CD14-positive monocyte (primary cell): ENCODE results near the gene CFAP299. TPM values are rescaled to one million over a fixed set of nuclear protein-coding genes. Genes with fewer than 3 reads are reported as not detected.

ENCODE experiments used
- DNase-seq, 3 donors: peaks; one replicate each; pipeline ENCODE4 v3.0.0-alpha.2; 2011 to 2022
- H2AFZ ChIP-seq: 2 replicates; pipeline ENCODE4 v1.6.0; 2012; ENCODE audit warnings: mild to moderate bottlenecking, low read depth, low read length, inconsistent platforms; ENCODE audit not compliant: insufficient read depth, poor library complexity, severe bottlenecking
- H3K27ac ChIP-seq, 2 donors: 1 replicate in 1 of 2; 2 replicates in 1 of 2; pipeline ENCODE4 v1.5.1; 2012 to 2013; ENCODE audit warnings: low read length in 2 of 2, control low read depth in 1 of 2, inconsistent platforms in 1 of 2, low read depth in 1 of 2, mild to moderate bottlenecking in 1 of 2
- H3K27me3 ChIP-seq, 2 donors: one replicate each; pipeline versions ENCODE4 v1.6.0 to v1.6.1; 2011 to 2013; ENCODE audit warnings: low read length in 2 of 2; ENCODE audit not compliant: control insufficient read depth in 2 of 2, insufficient read depth in 2 of 2
- H3K36me3 ChIP-seq, 2 donors: replicated peaks in 1 of 2; 1 replicate in 1 of 2; 2 replicates in 1 of 2; pipeline versions ENCODE4 v1.5.1 to v1.6.1; 2012 to 2013; ENCODE audit warnings: low read length in 2 of 2, control low read depth in 1 of 2, inconsistent platforms in 1 of 2, mild to moderate bottlenecking in 1 of 2; ENCODE audit not compliant: insufficient read depth in 2 of 2, control insufficient read depth in 1 of 2
- H3K4me1 ChIP-seq, 2 donors: 1 replicate in 1 of 2; 2 replicates in 1 of 2; pipeline versions ENCODE4 v1.5.1 to v1.6.1; 2012 to 2013; ENCODE audit warnings: low read length in 2 of 2, control low read depth in 1 of 2, inconsistent platforms in 1 of 2, mild to moderate bottlenecking in 1 of 2, moderate library complexity in 1 of 2; ENCODE audit not compliant: insufficient read depth in 2 of 2, control insufficient read depth in 1 of 2
- H3K4me2 ChIP-seq: replicated peaks from 2 replicates; pipeline ENCODE3; 2012; ENCODE audit warnings: low read length, moderate library complexity, mild to moderate bottlenecking; ENCODE audit not compliant: poor library complexity, severe bottlenecking; ENCODE audit errors: extremely low read depth
- H3K4me3 ChIP-seq, 3 experiments: fragments of 200-600 bp in 1 of 3; sonication (generic) in 1 of 3; replicated peaks in 1 of 3; 1 replicate in 2 of 3; 2 replicates in 1 of 3; pipeline ENCODE4 v1.5.1; 2011 to 2013; ENCODE audit warnings: low read length in 3 of 3, mild to moderate bottlenecking in 3 of 3, control low read depth in 2 of 3, low read depth in 2 of 3, inconsistent platforms in 1 of 3, moderate library complexity in 1 of 3
- H3K79me2 ChIP-seq: 2 replicates; pipeline ENCODE4 v1.6.0; 2012; ENCODE audit warnings: mild to moderate bottlenecking, control low read depth, inconsistent platforms, low read length, moderate library complexity; ENCODE audit not compliant: insufficient read depth
- H3K9ac ChIP-seq: 2 replicates; pipeline ENCODE4 v1.6.0; 2017; ENCODE audit warnings: low read length, mild to moderate bottlenecking; ENCODE audit not compliant: insufficient read depth, poor library complexity, severe bottlenecking
- H3K9me3 ChIP-seq, 2 donors: replicated peaks in 1 of 2; 1 replicate in 1 of 2; 2 replicates in 1 of 2; pipeline versions ENCODE4 v1.5.1 to v1.6.1; 2012 to 2013; ENCODE audit warnings: low read length in 2 of 2, control low read depth in 1 of 2; ENCODE audit not compliant: control insufficient read depth in 1 of 2, insufficient read depth in 1 of 2
- H4K20me1 ChIP-seq: 2 replicates; pipeline ENCODE4 v1.6.0; 2012; ENCODE audit warnings: mild to moderate bottlenecking, low read length, control low read depth, moderate library complexity; ENCODE audit not compliant: insufficient read depth
- H3K27ac Mint-ChIP-seq, 7 donors: one replicate each; pipeline ENCODE4 v1.8.0; 2020; ENCODE audit warnings: mild to moderate bottlenecking in 7 of 7, mixed read lengths in 7 of 7, moderate library complexity in 6 of 7, inconsistent platforms in 2 of 7
- H3K27me3 Mint-ChIP-seq, 3 donors: one replicate each; pipeline ENCODE4 v1.8.0; 2021 to 2022; ENCODE audit warnings: low read depth in 3 of 3, mild to moderate bottlenecking in 3 of 3, mixed read lengths in 3 of 3, moderate library complexity in 3 of 3, inconsistent platforms in 1 of 3
- H3K36me3 Mint-ChIP-seq, 2 donors: one replicate each; pipeline ENCODE4 v1.8.0; 2020; ENCODE audit warnings: mixed read lengths in 2 of 2, inconsistent platforms in 1 of 2, mild to moderate bottlenecking in 1 of 2
- H3K4me1 Mint-ChIP-seq: one replicate; pipeline ENCODE4 v1.8.0; 2020; ENCODE audit warnings: mild to moderate bottlenecking, mixed read lengths
- H3K4me3 Mint-ChIP-seq, 2 donors: one replicate each; pipeline ENCODE4 v1.8.0; 2020; ENCODE audit warnings: mild to moderate bottlenecking in 2 of 2, mixed read lengths in 2 of 2, moderate library complexity in 1 of 2
- H3K9me3 Mint-ChIP-seq, 7 donors: one replicate each; pipeline ENCODE4 v1.8.0; 2020 to 2022; ENCODE audit warnings: mixed read lengths in 7 of 7, mild to moderate bottlenecking in 6 of 7, moderate library complexity in 6 of 7, inconsistent platforms in 2 of 7
- WGBS: methylation state at CpG from one replicate; pipeline ENCODE4 v1.1.5; 2013; ENCODE audit warnings: missing lambda C conversion rate; ENCODE audit not compliant: insufficient coverage; 5-methylcytosine and 5-hydroxymethylcytosine counted together
- intact Hi-C, 2 donors: fragments of 100-400 bp; cut with micrococcal nuclease; formaldehyde crosslinking; loops; one replicate each; pipeline versions ENCODE4 v1.15.0 to v1.15.1; 2023
- polyA plus RNA-seq, 3 donors: library from polyadenylated mRNA; depleted of rRNA in 1 of 3; unstranded in 2 of 3; stranded (reverse) in 1 of 3; fragments of 300-500 nt in 2 of 3; fragments of >200 nt in 1 of 3; fragmentation: Illumina TruSeq in 2 of 3; gene quantifications; 1 replicate in 2 of 3; 2 replicates in 1 of 3; pipeline ENCODE4 v1.2.3, GENCODE V29; 2012 to 2021
- TF ChIP-seq, protein P1 (sequence below): fragments of 200-600 bp; IDR thresholded peaks from one replicate; pipeline ENCODE4 v1.8.0; 2022; ENCODE audit warnings: antibody characterized with exemption, mild to moderate bottlenecking

CFAP299 gene
- polyA plus RNA-seq, 3 donors, result not detected

DNA sequence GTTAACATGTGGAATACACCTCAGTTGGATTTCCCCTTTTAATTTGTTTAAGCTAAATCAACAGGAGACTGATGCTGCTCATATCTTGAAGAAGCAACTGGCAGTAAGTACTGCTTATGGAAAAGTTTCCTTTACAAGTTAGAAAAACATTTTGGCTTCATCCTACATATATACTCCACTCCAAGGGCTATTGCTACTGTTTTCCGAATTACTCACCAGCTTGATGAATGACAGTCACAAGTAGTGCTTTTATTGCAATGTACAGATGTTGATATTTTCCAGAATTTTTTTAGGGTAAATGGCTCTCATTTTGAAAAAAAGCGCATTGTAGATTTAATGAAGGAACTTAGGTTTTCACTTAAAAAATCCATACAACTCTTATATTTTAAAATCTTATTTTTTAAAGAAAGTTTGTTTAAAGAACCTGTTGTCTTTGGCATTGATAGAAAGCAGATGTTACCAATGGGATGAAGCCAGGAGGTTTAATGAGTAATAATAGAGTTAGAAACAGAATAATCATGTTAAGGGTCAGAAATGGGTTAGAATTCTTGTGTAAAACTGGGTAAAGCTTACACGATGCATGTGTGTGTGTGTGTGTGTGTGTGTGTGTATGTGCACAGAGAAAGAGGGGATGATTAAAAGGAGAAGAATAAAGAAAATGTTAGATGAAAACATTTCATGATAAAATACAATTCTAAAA lies 272.9 kb downstream of the CFAP299 start:
- no peak for DNase-seq
- Histone ChIP-seq H3K9me3 (no peaks in the 10 kb centered on the region), H3K4me2 (no peak overlapping the region), H3K36me3 (no peaks in the 10 kb centered on the region), H4K20me1 (no peaks in the 10 kb centered on the region), H3K79me2 (no peaks in the 10 kb centered on the region), H3K27ac (no peak overlapping the region), H3K9ac (no peak overlapping the region), H3K4me1 (no peaks in the 10 kb centered on the region), H2AFZ (no peak overlapping the region), H3K27me3 (no peaks in the 10 kb centered on the region), H3K4me3 (no peak overlapping the region)
- Mint-ChIP-seq H3K9me3 (peaks cover 0 to 2% (median 0%) of the 10 kb centered on the region in 7 donors), H3K4me1 (no peaks in the 10 kb centered on the region), H3K27ac (no peak overlapping the region), H3K4me3 (no peak overlapping the region), H3K27me3 (peaks cover 0 to 1% (median 0%) of the 10 kb centered on the region in 3 donors), H3K36me3 (no peaks in the 10 kb centered on the region)
- TF ChIP-seq, protein P1, sequence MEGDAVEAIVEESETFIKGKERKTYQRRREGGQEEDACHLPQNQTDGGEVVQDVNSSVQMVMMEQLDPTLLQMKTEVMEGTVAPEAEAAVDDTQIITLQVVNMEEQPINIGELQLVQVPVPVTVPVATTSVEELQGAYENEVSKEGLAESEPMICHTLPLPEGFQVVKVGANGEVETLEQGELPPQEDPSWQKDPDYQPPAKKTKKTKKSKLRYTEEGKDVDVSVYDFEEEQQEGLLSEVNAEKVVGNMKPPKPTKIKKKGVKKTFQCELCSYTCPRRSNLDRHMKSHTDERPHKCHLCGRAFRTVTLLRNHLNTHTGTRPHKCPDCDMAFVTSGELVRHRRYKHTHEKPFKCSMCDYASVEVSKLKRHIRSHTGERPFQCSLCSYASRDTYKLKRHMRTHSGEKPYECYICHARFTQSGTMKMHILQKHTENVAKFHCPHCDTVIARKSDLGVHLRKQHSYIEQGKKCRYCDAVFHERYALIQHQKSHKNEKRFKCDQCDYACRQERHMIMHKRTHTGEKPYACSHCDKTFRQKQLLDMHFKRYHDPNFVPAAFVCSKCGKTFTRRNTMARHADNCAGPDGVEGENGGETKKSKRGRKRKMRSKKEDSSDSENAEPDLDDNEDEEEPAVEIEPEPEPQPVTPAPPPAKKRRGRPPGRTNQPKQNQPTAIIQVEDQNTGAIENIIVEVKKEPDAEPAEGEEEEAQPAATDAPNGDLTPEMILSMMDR, result no peak
- WGBS, result 100% methylated on average over 1 of the region's 3 CpGs
- intact Hi-C loops, result no loop called here

- no peak overlapping the region for H3K27ac ChIP-seq
- Mint-ChIP-seq H3K27ac (no peak overlapping the region), H3K4me3 (no peak overlapping the region)
These were observed 274.7 kb downstream of the CFAP299 start for GRCh38 chr4:80610199-80610598.

More at GRCh38 chr4:80610199-80610598, 274.7 kb downstream of the CFAP299 start:
- H3K9me3 ChIP-seq, result no peaks in the 10 kb centered on the region
- no peak for DNase-seq
- Mint-ChIP-seq H3K36me3 (no peaks in the 10 kb centered on the region), H3K4me1 (no peaks in the 10 kb centered on the region), H3K27me3 (peaks cover 0 to 1% (median 0%) of the 10 kb centered on the region in 3 donors), H3K9me3 (peaks cover 0 to 2% (median 0%) of the 10 kb centered on the region in 7 donors)
- H4K20me1 ChIP-seq, result no peaks in the 10 kb centered on the region
- TF ChIP-seq, protein P1, result no peak
- no peaks in the 10 kb centered on the region for H3K4me1 ChIP-seq
- no peaks in the 10 kb centered on the region for H3K27me3 ChIP-seq
- H3K9ac ChIP-seq, result no peak overlapping the region
- no peak overlapping the region for H2AFZ ChIP-seq
- H3K4me2 ChIP-seq, result no peak overlapping the region
- H3K79me2 ChIP-seq, result no peaks in the 10 kb centered on the region
- H3K4me3 ChIP-seq, result no peak overlapping the region
- intact Hi-C loops, result no loop called here
- H3K36me3 ChIP-seq, result no peaks in the 10 kb centered on the region
- no CpG with 5 or more reads among the region's 1 CpG for WGBS
